OCI-LY1 (cell line): ENCODE results near the gene SIRT3.
A peak's percentile ranks its signal among the peaks of the same experiment; 100 is the strongest.

Experiments used
- H2AFZ ChIP-seq: fragments of 200-600 bp; sonication (generic), shearing (Covaris generic); 2 replicates; pipeline ENCODE4 v1.6.0; 2014; ENCODE audit warnings: antibody characterized with exemption, mild to moderate bottlenecking, low read length
- H3F3A ChIP-seq: fragments of 200-600 bp; sonication (generic), shearing (Covaris generic); 2 replicates; pipeline ENCODE4 v1.6.0; 2014; ENCODE audit warnings: mild to moderate bottlenecking, antibody characterized with exemption, low read length, moderate library complexity; ENCODE audit not compliant: insufficient read depth
- H3K27ac ChIP-seq: fragments of 200-600 bp; sonication (generic); 2 replicates; pipeline ENCODE4 v1.5.1; 2014; ENCODE audit warnings: low read length, mixed run types, mild to moderate bottlenecking, low read depth; ENCODE audit not compliant: poor library complexity, severe bottlenecking
- H3K27me3 ChIP-seq: fragments of 200-600 bp; sonication (generic); 2 replicates; pipeline ENCODE4 v1.6.0; 2014; ENCODE audit warnings: antibody characterized with exemption, mild to moderate bottlenecking, low read length, moderate library complexity; ENCODE audit not compliant: insufficient read depth
- H3K36me3 ChIP-seq: fragments of 200-600 bp; sonication (generic); 2 replicates; pipeline ENCODE4 v1.6.1; 2014; ENCODE audit warnings: mild to moderate bottlenecking, antibody characterized with exemption, low read length, moderate library complexity, mixed read lengths; ENCODE audit not compliant: insufficient read depth
- H3K4me1 ChIP-seq: fragments of 200-600 bp; sonication (generic); 2 replicates; pipeline ENCODE4 v1.5.1; 2014; ENCODE audit warnings: mild to moderate bottlenecking, low read length, moderate library complexity; ENCODE audit not compliant: insufficient read depth, severe bottlenecking
- H3K4me2 ChIP-seq: fragments of 200-600 bp; sonication (generic), shearing (Covaris generic); 2 replicates; pipeline ENCODE4 v1.6.1; 2014; ENCODE audit warnings: low read length
- H3K4me3 ChIP-seq: fragments of 200-600 bp; sonication (generic); 2 replicates; pipeline ENCODE4 v1.5.1; 2014; ENCODE audit warnings: low read length, low read depth, mild to moderate bottlenecking, mixed read lengths; ENCODE audit not compliant: poor library complexity, severe bottlenecking
- H3K79me2 ChIP-seq: fragments of 200-600 bp; shearing (Covaris generic); 2 replicates; pipeline ENCODE4 v1.6.1; 2016; ENCODE audit warnings: mixed run types, low read length, mixed read lengths; ENCODE audit not compliant: insufficient read depth
- H3K9ac ChIP-seq: fragments of 200-600 bp; sonication (generic), shearing (Covaris generic); 2 replicates; pipeline ENCODE4 v1.6.1; 2014; ENCODE audit warnings: mild to moderate bottlenecking, low read length, mixed read lengths
- H3K9me2 ChIP-seq: fragments of 200-600 bp; sonication (generic), shearing (Covaris generic); 2 replicates; pipeline ENCODE4 v1.6.1; 2014; ENCODE audit warnings: low read depth, mild to moderate bottlenecking, low read length, mixed read lengths
- H3K9me3 ChIP-seq: fragments of 200-600 bp; shearing (Covaris generic); 2 replicates; pipeline ENCODE4 v1.6.1; 2014; ENCODE audit warnings: low read length, mixed read lengths
- H4K20me1 ChIP-seq: fragments of 200-600 bp; sonication (generic), shearing (Covaris generic); 2 replicates; pipeline ENCODE4 v1.6.0; 2016; ENCODE audit warnings: mild to moderate bottlenecking, low read length; ENCODE audit not compliant: insufficient read depth
- EZH2 ChIP-seq: fragments of 200-600 bp; sonication (generic), shearing (Covaris generic); IDR thresholded peaks from 2 replicates; pipeline ENCODE4 v1.8.0; 2017; ENCODE audit warnings: borderline replicate concordance, mixed run types, mild to moderate bottlenecking, antibody characterized with exemption, low read length, moderate library complexity, mixed read lengths
- TF ChIP-seq, protein P1 (sequence below): fragments of 200-600 bp; sonication (generic), shearing (Covaris generic); IDR thresholded peaks from 2 replicates; pipeline ENCODE4 v1.5.1; 2017; ENCODE audit warnings: mild to moderate bottlenecking, antibody characterized with exemption, low read length, moderate library complexity, mixed read lengths

The SIRT3 gene

DNA sequence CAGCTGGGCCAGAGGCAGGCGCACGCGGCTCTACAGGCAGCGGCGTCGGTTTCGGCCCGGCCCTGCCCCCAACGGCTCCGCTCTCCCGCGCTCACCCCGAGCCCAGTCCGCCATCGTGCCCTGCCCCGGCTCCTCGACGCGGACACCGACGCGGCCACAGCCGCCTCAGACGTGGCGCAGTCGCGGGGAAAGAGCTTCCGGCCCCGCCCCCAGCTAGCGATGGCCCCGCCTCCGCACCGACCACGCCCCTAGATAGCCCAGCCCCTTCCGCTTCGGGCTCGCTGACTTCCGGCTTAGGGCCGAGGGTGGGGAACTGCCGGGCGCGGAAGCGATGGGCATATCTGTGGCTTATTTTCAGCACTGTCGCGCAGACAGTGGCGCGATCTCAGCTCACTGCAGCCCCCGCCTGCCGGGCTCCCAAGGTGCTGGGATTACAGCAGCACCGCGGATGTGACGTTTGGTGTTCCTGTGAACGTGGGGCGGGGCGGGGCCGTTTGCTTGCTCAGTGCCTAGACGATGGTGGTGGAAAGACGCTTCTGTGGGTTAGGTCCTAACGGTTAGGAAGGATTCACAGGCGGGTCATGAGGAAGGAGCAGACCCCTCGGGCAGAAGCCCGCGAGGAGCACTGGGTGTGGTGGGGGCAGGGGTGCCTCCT is 28.8 kb downstream of the SIRT3 start, which contains the start of the genes BET1L and RIC8A:
TSS of gene BET1L (minus strand) at position 192 of the 655 bp plus-strand sequence. CDS start at position 114, 78 bp downstream.
TSS of gene RIC8A (plus strand) at position 501 of the 655 bp plus-strand sequence. CDS start 1,147 bp downstream, outside the sequence.
- Histone ChIP-seq H3K79me2 (no peaks in the 10 kb centered on the region), H2AFZ (no peak within 1 kb of the TSS), H3K36me3 (peaks cover 59% of the 10 kb centered on the region), H3K9me2 (no peaks in the 10 kb centered on the region), H3F3A (no peaks in the 10 kb centered on the region), H3K4me2 (peak within 1 kb of the TSS; percentile 68), H3K4me1 (peaks cover 26% of the 10 kb centered on the region), H3K4me3 (peak within 1 kb of the TSS; percentile 70), H3K27me3 (no peaks in the 10 kb centered on the region), H3K9me3 (no peaks in the 10 kb centered on the region), H4K20me1 (no peaks in the 10 kb centered on the region), H3K9ac (peak within 1 kb of the TSS; percentile 90), H3K27ac (peak within 1 kb of the TSS; percentile 94)
- TF ChIP-seq EZH2, result no peak
- TF ChIP-seq, protein P1, sequence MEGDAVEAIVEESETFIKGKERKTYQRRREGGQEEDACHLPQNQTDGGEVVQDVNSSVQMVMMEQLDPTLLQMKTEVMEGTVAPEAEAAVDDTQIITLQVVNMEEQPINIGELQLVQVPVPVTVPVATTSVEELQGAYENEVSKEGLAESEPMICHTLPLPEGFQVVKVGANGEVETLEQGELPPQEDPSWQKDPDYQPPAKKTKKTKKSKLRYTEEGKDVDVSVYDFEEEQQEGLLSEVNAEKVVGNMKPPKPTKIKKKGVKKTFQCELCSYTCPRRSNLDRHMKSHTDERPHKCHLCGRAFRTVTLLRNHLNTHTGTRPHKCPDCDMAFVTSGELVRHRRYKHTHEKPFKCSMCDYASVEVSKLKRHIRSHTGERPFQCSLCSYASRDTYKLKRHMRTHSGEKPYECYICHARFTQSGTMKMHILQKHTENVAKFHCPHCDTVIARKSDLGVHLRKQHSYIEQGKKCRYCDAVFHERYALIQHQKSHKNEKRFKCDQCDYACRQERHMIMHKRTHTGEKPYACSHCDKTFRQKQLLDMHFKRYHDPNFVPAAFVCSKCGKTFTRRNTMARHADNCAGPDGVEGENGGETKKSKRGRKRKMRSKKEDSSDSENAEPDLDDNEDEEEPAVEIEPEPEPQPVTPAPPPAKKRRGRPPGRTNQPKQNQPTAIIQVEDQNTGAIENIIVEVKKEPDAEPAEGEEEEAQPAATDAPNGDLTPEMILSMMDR, result no peak

DNA sequence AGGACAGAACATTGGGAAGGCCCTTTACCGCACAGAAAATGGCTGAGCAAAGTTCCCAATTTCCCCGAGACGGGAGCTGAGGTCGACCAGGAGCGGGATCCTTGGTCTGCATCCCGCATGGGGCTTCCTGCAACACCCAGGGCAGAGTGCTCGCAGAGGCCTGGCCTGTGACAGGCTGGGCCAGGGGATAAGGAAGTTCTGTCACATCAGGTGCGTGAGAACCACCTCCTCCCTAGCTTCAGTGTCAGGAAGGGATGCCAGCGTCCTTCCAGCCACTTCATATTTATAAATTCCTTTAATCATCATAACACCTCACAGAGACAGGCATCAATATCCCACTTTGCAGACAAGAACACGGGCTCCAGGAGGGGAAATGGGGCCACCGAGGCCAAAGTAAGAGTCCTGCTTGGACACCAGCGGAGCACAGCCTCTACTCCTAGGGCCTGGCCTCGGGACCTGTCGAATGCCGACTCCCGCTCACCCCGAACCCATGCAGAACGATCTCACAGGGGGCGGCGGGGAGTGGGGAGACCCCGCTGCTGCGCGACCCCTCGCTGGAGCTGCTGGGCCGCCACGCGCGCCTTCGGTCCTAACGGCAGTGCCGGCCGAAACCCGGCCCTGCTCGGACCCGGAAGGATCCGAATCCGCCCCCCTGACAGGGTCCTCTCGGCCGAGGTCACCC is 29.5 kb downstream of the SIRT3 start:
- Histone ChIP-seq H3F3A (no peaks in the 10 kb centered on the region), H3K9me2 (no peaks in the 10 kb centered on the region), H3K4me3 (peak overlapping the region; percentile 70), H3K9me3 (no peaks in the 10 kb centered on the region), H3K4me2 (peak overlapping the region; percentile 68), H4K20me1 (no peaks in the 10 kb centered on the region), H3K36me3 (peaks cover 52% of the 10 kb centered on the region), H3K4me1 (peaks cover 26% of the 10 kb centered on the region), H3K27me3 (no peaks in the 10 kb centered on the region), H3K9ac (peak overlapping the region; percentile 90), H3K27ac (no peak overlapping the region), H3K79me2 (no peaks in the 10 kb centered on the region), H2AFZ (no peak overlapping the region)
- TF ChIP-seq, protein P1, result no peak
- TF ChIP-seq EZH2, result no peak

DNA sequence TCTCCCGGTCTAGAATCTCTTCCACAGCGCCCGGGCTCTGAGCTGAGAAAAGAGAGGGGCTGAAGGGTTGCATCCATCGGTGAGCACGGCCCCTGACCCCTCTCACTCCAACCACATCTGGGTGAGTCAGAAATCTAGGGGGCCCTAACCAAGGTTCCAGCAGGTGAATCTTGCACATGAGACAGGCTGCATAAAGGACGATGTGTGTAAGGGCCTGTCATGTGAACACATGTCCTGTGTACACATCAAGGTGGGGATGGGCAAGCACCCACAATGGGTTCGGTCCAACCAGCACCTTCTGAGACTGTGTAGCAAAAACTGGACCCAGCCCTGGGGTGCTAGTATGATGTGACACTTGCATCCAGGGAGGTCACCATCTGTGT is 30.1 kb downstream of the SIRT3 start:
- peak overlapping the region; percentile 70 for H3K4me3 ChIP-seq
- no peaks in the 10 kb centered on the region for H3K79me2 ChIP-seq
- H3K9me2 ChIP-seq, result no peaks in the 10 kb centered on the region
- peaks cover 46% of the 10 kb centered on the region for H3K36me3 ChIP-seq
- TF ChIP-seq, protein P1, result no peak
- no peak for TF ChIP-seq EZH2
- peak overlapping the region; percentile 90 for H3K9ac ChIP-seq
- H4K20me1 ChIP-seq, result no peaks in the 10 kb centered on the region
- no peaks in the 10 kb centered on the region for H3F3A ChIP-seq
- H3K9me3 ChIP-seq, result no peaks in the 10 kb centered on the region
- peak overlapping the region; percentile 68 for H3K4me2 ChIP-seq
- no peak overlapping the region for H2AFZ ChIP-seq
- H3K4me1 ChIP-seq, result peaks cover 26% of the 10 kb centered on the region
- no peaks in the 10 kb centered on the region for H3K27me3 ChIP-seq
- H3K27ac ChIP-seq, result no peak overlapping the region
